Measurements from ENCODE around the gene TEC. TPM values are rescaled to one million over a fixed set of nuclear protein-coding genes. Genes with fewer than 3 reads are reported as not detected.

TEC gene
- total and polyA plus RNA-seq, 9 of the 15 experiments (the other 6 are each of a cell fraction or from before 2014, with no cell fraction given), result 5.3 to 14.7 (median 8.8) TPM

GRCh38 chr4:48243429-48243828 lies 26.2 kb downstream of the TEC start (continued):
- TF ChIP-seq MTA1 (IDR thresholded peaks at IDR 0.05; ENCODE audit: borderline replicate concordance) (no peak), TCF7 (IDR thresholded peaks at IDR 0.05; ENCODE audit: borderline replicate concordance) (no peak), STAT5B (CRISPR knock-in tag; IDR thresholded peaks at IDR 0.05) (no peak), TFAM (CRISPR knock-in tag; conservative IDR thresholded peaks at IDR 0.05) (no peak), CXXC5 (CRISPR knock-in tag; IDR thresholded peaks at IDR 0.05) (no peak), CHCHD3 (CRISPR knock-in tag; IDR thresholded peaks at IDR 0.05) (no peak), CLOCK (CRISPR knock-in tag; IDR thresholded peaks at IDR 0.05; ENCODE audit: borderline replicate concordance) (no peak), IFI16 (CRISPR knock-in tag; IDR thresholded peaks at IDR 0.05) (no peak), CHAMP1 (IDR thresholded peaks at IDR 0.05) (peak; percentile 84), CBX1 (IDR thresholded peaks at IDR 0.05; ENCODE audit: low read depth) (no peak), ZNF3 (CRISPR knock-in tag; IDR thresholded peaks at IDR 0.05) (no peak), ATF3 (IDR thresholded peaks at IDR 0.05) (peak; percentile 77), ATF3 (CRISPR knock-in tag; conservative IDR thresholded peaks at IDR 0.05) (no peak), HMGXB4 (CRISPR knock-in tag; IDR thresholded peaks at IDR 0.05) (no peak), MEIS2 (IDR thresholded peaks at IDR 0.05; ENCODE audit: partially characterized antibody) (peak; percentile 24), MAFG (tag; conservative IDR thresholded peaks at IDR 0.05) (no peak), POLR2G (IDR thresholded peaks at IDR 0.05; ENCODE audit: low read depth, low read length) (no peak), STAG1 (CRISPR knock-in tag; IDR thresholded peaks at IDR 0.05; ENCODE audit: borderline replicate concordance) (no peak), ZNF197 (CRISPR knock-in tag; IDR thresholded peaks at IDR 0.05; ENCODE audit: low read depth) (no peak), EGR1 (conservative IDR thresholded peaks at IDR 0.05) (no peak)
- TF ChIP-seq, protein P1, sequence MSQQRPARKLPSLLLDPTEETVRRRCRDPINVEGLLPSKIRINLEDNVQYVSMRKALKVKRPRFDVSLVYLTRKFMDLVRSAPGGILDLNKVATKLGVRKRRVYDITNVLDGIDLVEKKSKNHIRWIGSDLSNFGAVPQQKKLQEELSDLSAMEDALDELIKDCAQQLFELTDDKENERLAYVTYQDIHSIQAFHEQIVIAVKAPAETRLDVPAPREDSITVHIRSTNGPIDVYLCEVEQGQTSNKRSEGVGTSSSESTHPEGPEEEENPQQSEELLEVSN (IDR thresholded peaks at IDR 0.05; ENCODE audit: borderline replicate concordance in 1 of 2, extremely low read depth in 1 of 2, insufficient read depth in 1 of 2, insufficient read length in 1 of 2, low read depth in 1 of 2, low read length in 1 of 2, poor library complexity in 1 of 2, severe bottlenecking in 1 of 2), result no peak

Data from K562 (cell line).